B cell (primary cell): Measurements from ENCODE around the gene ZSWIM3. TPM values are rescaled to one million over a fixed set of nuclear protein-coding genes. Genes with fewer than 3 reads are reported as not detected.

Experiments
- ATAC-seq: fragments of 200-7000 bp; cut with Tn5 transposase; one replicate; pipeline ENCODE4 v1.10.0; 2021; ENCODE audit warnings: low read depth, mild to moderate bottlenecking, moderate number of reproducible peaks, moderate library complexity
- CTCF ChIA-PET: fragments of 350-600 bp; sonication (Branson Sonifier 250); formaldehyde crosslinking; loops from one replicate; lab custom pipeline; 2021; ENCODE audit warnings: antibody characterized with exemption, inconsistent platforms; lab: Charles Lee
- POLR2A ChIA-PET: fragments of 350-600 bp; sonication (Branson Sonifier 250); formaldehyde crosslinking; loops from one replicate; lab custom pipeline; 2021; ENCODE audit warnings: antibody characterized with exemption; lab: Charles Lee
- DNase-seq: peaks from one replicate; pipeline ENCODE4 v3.0.0; 2013
- H2AFZ ChIP-seq: 2 replicates; pipeline ENCODE4 v1.6.1; 2012; ENCODE audit warnings: mild to moderate bottlenecking, low read depth, low read length; ENCODE audit not compliant: insufficient read depth, poor library complexity, severe bottlenecking
- H3K27ac ChIP-seq, 2 donors: 1 replicate in 1 of 2; 2 replicates in 1 of 2; pipeline ENCODE4 v1.5.1; 2012 to 2013; ENCODE audit warnings: low read length in 2 of 2, mild to moderate bottlenecking in 2 of 2, moderate library complexity in 1 of 2
- H3K27me3 ChIP-seq, 4 experiments: fragments of 200-600 bp in 1 of 4; sonication (generic) in 1 of 4; replicated peaks in 1 of 4; 1 replicate in 2 of 4; 2 replicates in 2 of 4; pipeline versions ENCODE4 v1.6.1 to v1.7.0; 2013 to 2016; ENCODE audit warnings: low read length in 3 of 4, mild to moderate bottlenecking in 2 of 4, mixed read lengths in 1 of 4, moderate library complexity in 1 of 4; ENCODE audit not compliant: insufficient read depth in 4 of 4, control insufficient read depth in 3 of 4; ENCODE audit errors: control extremely low read depth in 1 of 4
- H3K36me3 ChIP-seq, 2 experiments: replicated peaks in 1 of 2; 1 replicate in 1 of 2; 2 replicates in 1 of 2; pipeline versions ENCODE4 v1.6.1 to v1.7.1; 2013; ENCODE audit warnings: low read length in 1 of 2; ENCODE audit not compliant: insufficient read depth in 2 of 2, control insufficient read depth in 1 of 2; ENCODE audit errors: control extremely low read depth in 1 of 2, extremely low read depth in 1 of 2
- H3K4me1 ChIP-seq, 2 donors: fragments of 200-600 bp in 1 of 2; sonication (generic) in 1 of 2; 1 replicate in 1 of 2; 2 replicates in 1 of 2; pipeline versions ENCODE4 v1.5.1 to v1.6.1; 2013 to 2017; ENCODE audit warnings: low read length in 2 of 2; ENCODE audit not compliant: control insufficient read depth in 2 of 2, insufficient read depth in 2 of 2
- H3K4me2 ChIP-seq: replicated peaks from 2 replicates; pipeline ENCODE3; 2012; ENCODE audit warnings: mild to moderate bottlenecking, low read depth, low read length; ENCODE audit not compliant: poor library complexity, severe bottlenecking
- H3K4me3 ChIP-seq, 5 experiments: fragments of 200-600 bp in 1 of 5; sonication (generic) in 1 of 5; 1 replicate in 3 of 5; 2 replicates in 2 of 5; pipeline versions ENCODE4 v1.5.1 to v1.7.0; 2011 to 2016; ENCODE audit warnings: low read length in 4 of 5, mild to moderate bottlenecking in 4 of 5, low read depth in 2 of 5, control low read depth in 1 of 5, moderate library complexity in 1 of 5; ENCODE audit not compliant: insufficient read depth in 1 of 5; ENCODE audit errors: control extremely low read depth in 1 of 5, extremely low read depth in 1 of 5
- H3K79me2 ChIP-seq: fragments of 200-600 bp; sonication (generic); one replicate; pipeline ENCODE4 v1.6.0; 2016; ENCODE audit warnings: low read length; ENCODE audit not compliant: control insufficient read depth, insufficient read depth
- H3K9ac ChIP-seq: fragments of 200-600 bp; sonication (generic); 2 replicates; pipeline ENCODE4 v1.6.1; 2017; ENCODE audit warnings: mild to moderate bottlenecking, low read length, moderate library complexity
- H3K9me3 ChIP-seq, 3 donors: one replicate each; pipeline versions ENCODE4 v1.6.1 to v1.7.1; 2013; ENCODE audit warnings: low read length in 2 of 3; ENCODE audit not compliant: control insufficient read depth in 2 of 3, insufficient read depth in 1 of 3; ENCODE audit errors: control extremely low read depth in 1 of 3
- H4K20me1 ChIP-seq: 2 replicates; pipeline ENCODE4 v1.6.0; 2012; ENCODE audit warnings: mild to moderate bottlenecking, low read length; ENCODE audit not compliant: insufficient read depth, control insufficient read depth, poor library complexity, severe bottlenecking
- H3K27ac Mint-ChIP-seq: one replicate; pipeline ENCODE4 v1.8.0; 2021; ENCODE audit warnings: mixed read lengths
- H3K27me3 Mint-ChIP-seq: one replicate; pipeline ENCODE4 v1.8.0; 2021; ENCODE audit warnings: mixed read lengths
- H3K4me1 Mint-ChIP-seq: one replicate; pipeline ENCODE4 v1.8.0; 2021; ENCODE audit warnings: mixed read lengths
- H3K4me3 Mint-ChIP-seq: one replicate; pipeline ENCODE4 v1.8.0; 2021; ENCODE audit warnings: mixed read lengths
- H3K9me3 Mint-ChIP-seq: one replicate; pipeline ENCODE4 v1.8.0; 2022; ENCODE audit warnings: mixed read lengths; ENCODE audit not compliant: insufficient read depth
- EZH2 ChIP-seq: IDR thresholded peaks from 2 replicates; pipeline ENCODE4 v1.6.1; 2012; ENCODE audit warnings: borderline replicate concordance, low read depth, mild to moderate bottlenecking, moderate library complexity, low read length; ENCODE audit not compliant: insufficient read depth, poor library complexity, severe bottlenecking
- WGBS: methylation state at CpG from one replicate; pipeline ENCODE4 v1.1.5; 2013; ENCODE audit warnings: missing lambda C conversion rate; ENCODE audit not compliant: insufficient coverage; 5-methylcytosine and 5-hydroxymethylcytosine counted together
- intact Hi-C: fragments of 100-400 bp; cut with micrococcal nuclease; formaldehyde crosslinking; loops from one replicate; pipeline ENCODE4 v1.10.0; 2022
- polyA plus RNA-seq: library from polyadenylated mRNA; depleted of rRNA; stranded (reverse); fragments of >200 nt; gene quantifications from 2 replicates; pipeline ENCODE4 v1.2.3, GENCODE V29; 2012
- total RNA-seq, 2 donors: library from RNA; stranded (reverse); fragments of 120-200 nt in 1 of 2; gene quantifications; 1 replicate in 1 of 2; 2 replicates in 1 of 2; pipeline versions ENCODE4 v1.2.3 to v1.2.4, GENCODE V29; 2013 to 2022
- TF ChIP-seq, protein P1 (sequence below): fragments of 200-600 bp; IDR thresholded peaks from one replicate; pipeline ENCODE4 v1.8.0; 2022; ENCODE audit warnings: antibody characterized with exemption, mild to moderate bottlenecking

ZSWIM3 gene
- total and polyA plus RNA-seq, 2 donors (not counting 1 experiment from before 2014, with no cell fraction given), result 4.0 to 7.1 TPM

- DNase-seq (no peak), ATAC-seq (no peak)
- Histone ChIP-seq H3K4me3 (no peak overlapping the region), H3K36me3 (peaks cover 3 to 38% of the 10 kb centered on the region in 2 experiments), H3K79me2 (peaks cover 9% of the 10 kb centered on the region), H3K27me3 (peaks cover 0 to 2% (median 0%) of the 10 kb centered on the region in 4 experiments), H3K27ac (no peak overlapping the region), H3K4me1 (peaks cover 9 to 16% of the 10 kb centered on the region in 2 donors), H3K9me3 (no peaks in the 10 kb centered on the region), H2AFZ (no peak overlapping the region), H3K4me2 (no peak overlapping the region), H4K20me1 (no peaks in the 10 kb centered on the region), H3K9ac (no peak overlapping the region)
- 60% methylated on average over 2 of the region's 8 CpGs for WGBS
- H3K27ac Mint-ChIP-seq, result no peak overlapping the region
- ChIA-PET CTCF (interaction anchor here (0.6 to 1.1 kb wide), 2 partner anchors 11 to 151 kb away, joined by 4 to 5 read pairs; no protein-coding TSS in a partner anchor), POLR2A (no interaction called here)
- peaks cover 16% of the 10 kb centered on the region for H3K4me1 Mint-ChIP-seq
- no peak overlapping the region for H3K4me3 Mint-ChIP-seq
- no peaks in the 10 kb centered on the region for H3K27me3 Mint-ChIP-seq
- TF ChIP-seq, protein P1, sequence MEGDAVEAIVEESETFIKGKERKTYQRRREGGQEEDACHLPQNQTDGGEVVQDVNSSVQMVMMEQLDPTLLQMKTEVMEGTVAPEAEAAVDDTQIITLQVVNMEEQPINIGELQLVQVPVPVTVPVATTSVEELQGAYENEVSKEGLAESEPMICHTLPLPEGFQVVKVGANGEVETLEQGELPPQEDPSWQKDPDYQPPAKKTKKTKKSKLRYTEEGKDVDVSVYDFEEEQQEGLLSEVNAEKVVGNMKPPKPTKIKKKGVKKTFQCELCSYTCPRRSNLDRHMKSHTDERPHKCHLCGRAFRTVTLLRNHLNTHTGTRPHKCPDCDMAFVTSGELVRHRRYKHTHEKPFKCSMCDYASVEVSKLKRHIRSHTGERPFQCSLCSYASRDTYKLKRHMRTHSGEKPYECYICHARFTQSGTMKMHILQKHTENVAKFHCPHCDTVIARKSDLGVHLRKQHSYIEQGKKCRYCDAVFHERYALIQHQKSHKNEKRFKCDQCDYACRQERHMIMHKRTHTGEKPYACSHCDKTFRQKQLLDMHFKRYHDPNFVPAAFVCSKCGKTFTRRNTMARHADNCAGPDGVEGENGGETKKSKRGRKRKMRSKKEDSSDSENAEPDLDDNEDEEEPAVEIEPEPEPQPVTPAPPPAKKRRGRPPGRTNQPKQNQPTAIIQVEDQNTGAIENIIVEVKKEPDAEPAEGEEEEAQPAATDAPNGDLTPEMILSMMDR, result no peak
- no peak for TF ChIP-seq EZH2
- intact Hi-C loops, result no loop called here
- no peaks in the 10 kb centered on the region for H3K9me3 Mint-ChIP-seq
Observed at GRCh38 chr20:45810191-45810970, 47.0 kb upstream of the ZSWIM3 start.
